ENCODE measurements around the gene PHF12.

Gene PHF12

DNA sequence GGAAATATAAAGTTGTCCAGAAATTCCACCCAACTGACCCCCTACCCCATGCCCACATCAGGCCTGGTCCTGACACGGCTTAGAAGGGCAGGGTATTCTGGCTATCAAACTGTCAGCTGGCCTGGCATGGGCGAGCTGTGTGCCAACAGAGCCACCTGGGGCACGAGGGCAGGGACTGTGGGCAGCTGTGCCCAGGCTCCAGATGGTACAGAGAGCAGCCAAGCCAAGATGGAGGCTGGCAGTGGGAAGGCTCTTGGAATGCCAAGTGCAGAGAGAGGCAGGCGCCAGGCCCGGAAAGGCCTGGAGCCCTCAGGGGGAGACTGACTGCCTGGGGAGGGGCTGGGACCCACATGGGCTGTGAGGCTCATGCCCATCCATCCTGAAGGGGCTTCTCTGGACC lies 24.3 kb upstream of the PHF12 start:
- in situ Hi-C loops (cut with MboI; ENCODE audit: low sequenced_read_pairs), result no loop called here

DNA sequence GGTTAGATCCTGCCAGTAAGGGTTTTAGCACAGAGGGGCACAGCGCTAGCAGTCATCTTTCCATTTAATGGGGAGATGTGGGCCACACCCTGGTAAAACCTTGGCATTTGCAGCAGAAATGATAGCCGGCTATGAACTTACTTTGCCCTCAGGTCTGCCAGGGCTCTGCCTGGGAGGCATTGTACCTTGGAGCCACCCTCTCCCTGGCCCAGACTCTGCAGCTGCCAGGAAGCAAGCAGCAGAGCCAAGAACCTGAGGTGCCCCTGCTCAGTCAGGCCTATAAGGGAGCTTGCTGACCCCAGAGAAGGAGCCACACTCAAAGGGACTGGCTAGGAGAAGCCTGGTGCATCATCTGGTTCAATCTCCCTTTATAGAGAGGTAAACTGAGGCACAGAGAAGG lies 23.7 kb upstream of the PHF12 start:
- in situ Hi-C loops (cut with MboI; ENCODE audit: low sequenced_read_pairs), result no loop called here

DNA sequence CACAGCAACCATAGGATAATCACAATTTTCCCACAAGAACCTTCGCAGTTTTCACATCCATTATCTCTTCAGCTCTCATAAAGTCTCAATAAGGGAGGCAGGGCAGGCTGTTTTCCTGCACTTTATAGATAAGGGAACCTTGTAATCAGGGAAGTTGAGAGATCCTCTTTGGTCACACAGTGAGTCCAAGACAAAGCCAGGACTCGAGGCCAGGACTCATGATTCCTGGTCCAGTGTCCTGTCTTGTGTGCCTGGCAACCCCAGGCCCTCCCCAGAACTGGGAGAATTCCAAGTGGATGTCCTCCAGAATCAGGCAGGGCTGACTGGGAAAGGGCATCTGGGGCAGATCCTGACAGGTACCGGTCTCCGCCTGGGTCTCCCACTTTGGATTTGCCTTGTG lies 23.1 kb upstream of the PHF12 start:
- in situ Hi-C loops (cut with MboI; ENCODE audit: low sequenced_read_pairs), result no loop called here

DNA sequence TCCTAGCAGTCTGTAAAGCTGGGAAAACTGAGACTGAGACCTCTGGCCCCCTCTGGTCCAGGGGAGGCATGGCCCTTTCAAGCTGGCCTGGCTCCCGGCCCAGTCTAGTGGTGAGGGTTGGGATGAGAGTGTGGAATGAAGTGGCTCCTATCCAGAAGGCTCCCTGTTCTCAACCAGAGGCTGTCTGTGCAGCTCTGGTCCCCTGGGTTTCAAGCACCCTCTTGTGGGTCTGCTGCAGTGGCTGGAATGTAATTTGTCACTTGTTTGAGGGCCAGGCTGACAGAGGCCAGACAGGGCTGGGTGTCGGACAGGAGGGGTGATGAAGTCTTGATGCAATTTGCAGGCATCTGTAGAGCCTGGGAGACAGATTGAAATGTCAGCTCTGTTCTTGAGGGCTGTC lies 22.1 kb upstream of the PHF12 start:
- in situ Hi-C loops (cut with MboI; ENCODE audit: low sequenced_read_pairs), result no loop called here

DNA sequence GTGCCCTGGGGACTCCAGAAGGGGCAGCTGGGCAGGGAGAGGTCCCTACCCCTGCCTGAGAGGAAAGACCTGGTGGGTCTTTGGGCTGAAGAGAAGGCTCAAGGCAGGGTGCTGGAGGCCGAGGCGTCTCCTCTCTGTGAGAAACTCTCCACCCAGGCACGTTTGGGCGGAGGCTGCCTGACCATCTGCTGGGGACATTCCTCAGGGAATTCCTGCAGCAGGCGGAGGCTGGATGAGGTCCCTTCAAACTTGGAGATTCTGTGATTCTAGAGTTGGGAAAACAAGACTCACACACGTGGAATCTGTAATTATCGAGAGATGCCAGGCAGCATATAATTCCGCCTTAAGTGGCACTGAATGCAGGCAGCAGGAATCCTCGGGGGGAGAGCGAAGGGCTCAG lies 21.1 kb upstream of the PHF12 start:
- in situ Hi-C loops (cut with MboI; ENCODE audit: low sequenced_read_pairs), result no loop called here

DNA sequence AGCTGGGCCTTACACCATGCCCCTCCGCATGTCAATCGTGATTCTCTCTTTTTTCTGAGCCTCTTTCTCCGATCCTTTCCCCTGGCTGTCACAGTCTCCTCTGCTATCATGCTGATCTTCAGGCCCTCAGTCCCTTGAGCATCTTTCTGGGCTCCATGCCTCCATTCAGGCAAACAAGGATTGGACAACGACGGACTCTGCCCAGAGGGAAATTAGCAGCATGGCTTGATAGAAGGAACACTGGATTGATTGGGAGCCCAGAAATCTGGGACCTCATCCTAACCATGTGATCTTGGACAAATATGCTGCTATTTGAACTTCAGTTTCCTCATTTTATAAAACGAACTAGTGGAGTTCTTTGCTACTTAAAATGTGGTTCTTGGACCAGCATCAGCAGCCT lies 19.6 kb upstream of the PHF12 start:
- in situ Hi-C loops (cut with MboI; ENCODE audit: low sequenced_read_pairs), result no loop called here

DNA sequence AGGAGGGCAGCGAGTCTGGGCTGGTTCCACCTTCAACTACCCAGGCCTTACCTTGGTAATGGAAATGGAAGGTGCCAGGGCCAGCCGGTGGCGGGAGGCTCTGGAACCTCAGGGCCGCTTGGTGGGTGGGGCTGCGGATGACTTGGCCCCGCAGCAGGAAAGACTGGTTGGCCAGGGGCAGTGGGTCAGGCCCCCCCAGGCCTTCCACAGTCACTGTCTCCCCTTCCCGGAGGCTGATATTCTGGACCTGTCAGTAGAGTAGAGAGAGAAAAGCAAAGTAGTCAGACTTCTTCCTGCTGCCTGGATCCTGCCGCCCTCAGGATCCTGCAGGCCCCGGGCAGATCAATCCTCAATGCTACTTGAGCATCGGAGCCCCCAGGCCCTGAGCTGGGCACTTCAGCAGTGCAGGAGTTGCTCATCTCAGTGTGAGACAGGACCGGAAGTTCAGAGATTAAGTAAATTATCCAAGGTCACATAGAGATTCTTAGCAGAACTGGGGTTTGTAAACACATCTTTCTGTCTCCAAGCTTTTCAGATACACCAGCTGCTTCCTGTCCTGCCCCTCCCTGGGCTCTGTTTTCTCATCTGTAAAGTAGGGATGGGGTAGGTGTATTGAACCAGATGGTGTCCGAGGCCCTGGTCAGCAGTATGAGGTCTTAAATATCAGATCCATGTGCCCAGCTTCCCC lies 18.5 kb upstream of the PHF12 start:
- in situ Hi-C loops (cut with MboI; ENCODE audit: low sequenced_read_pairs), result loop anchor here (10.0 kb wide), 1 partner anchor 155 kb away; no protein-coding TSS in a partner anchor

DNA sequence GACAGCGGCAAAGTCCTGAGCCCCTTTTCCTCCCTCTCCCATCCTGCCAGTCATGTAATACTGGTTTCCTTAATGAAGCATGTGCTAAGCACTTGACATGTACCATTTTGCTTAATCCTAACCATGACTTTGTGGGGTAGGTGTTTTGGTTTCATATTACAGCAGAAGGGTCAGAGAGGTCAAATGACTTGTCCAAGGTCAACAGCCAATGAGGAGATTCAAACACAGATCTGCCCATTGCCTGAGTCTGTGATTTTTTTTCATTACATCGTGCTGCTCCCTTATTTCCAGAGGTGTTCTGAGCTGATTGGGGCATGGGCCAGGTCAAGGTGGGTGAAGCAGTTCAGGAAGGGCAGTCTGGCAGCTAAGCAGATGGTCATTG lies 17.6 kb upstream of the PHF12 start:
- in situ Hi-C loops (cut with MboI; ENCODE audit: low sequenced_read_pairs), result loop anchor here (10.0 kb wide), 1 partner anchor 156 kb away; no protein-coding TSS in a partner anchor

DNA sequence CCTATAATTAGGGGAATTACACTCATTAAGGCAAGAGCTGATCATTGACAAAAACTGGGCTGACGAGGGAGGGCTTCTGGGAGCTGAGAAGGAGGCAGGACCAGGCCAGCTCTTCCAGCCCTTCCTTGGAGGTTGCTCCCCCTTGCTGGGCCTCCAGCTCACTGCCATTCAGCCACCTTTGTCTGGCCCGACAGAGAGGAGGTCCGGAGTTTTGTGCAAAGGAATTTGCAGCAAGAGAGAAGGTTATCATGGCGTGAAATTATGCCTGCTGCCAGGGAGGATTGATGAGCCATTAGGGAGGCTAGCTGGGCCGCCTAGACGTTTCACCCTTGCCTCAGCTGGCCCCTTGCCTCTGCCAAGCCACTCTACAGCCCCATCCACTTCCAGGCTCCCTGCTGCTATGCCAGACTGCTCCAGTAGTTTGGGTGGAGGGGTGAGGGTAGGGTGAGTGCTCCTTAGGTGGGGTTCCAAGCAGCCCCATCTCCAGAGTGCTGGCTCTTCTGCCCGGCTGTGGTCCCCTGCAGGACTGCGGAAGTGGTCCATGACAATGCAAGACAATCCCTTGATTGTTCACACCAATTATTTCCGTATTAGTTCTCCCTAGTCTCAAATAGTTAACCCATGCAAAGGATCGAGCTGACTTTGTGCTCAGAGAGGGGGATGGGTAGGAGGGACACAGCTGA lies 17.1 kb upstream of the PHF12 start:
- in situ Hi-C loops (cut with MboI; ENCODE audit: low sequenced_read_pairs), result loop anchor here (10.0 kb wide), 1 partner anchor 156 kb away; no protein-coding TSS in a partner anchor

DNA sequence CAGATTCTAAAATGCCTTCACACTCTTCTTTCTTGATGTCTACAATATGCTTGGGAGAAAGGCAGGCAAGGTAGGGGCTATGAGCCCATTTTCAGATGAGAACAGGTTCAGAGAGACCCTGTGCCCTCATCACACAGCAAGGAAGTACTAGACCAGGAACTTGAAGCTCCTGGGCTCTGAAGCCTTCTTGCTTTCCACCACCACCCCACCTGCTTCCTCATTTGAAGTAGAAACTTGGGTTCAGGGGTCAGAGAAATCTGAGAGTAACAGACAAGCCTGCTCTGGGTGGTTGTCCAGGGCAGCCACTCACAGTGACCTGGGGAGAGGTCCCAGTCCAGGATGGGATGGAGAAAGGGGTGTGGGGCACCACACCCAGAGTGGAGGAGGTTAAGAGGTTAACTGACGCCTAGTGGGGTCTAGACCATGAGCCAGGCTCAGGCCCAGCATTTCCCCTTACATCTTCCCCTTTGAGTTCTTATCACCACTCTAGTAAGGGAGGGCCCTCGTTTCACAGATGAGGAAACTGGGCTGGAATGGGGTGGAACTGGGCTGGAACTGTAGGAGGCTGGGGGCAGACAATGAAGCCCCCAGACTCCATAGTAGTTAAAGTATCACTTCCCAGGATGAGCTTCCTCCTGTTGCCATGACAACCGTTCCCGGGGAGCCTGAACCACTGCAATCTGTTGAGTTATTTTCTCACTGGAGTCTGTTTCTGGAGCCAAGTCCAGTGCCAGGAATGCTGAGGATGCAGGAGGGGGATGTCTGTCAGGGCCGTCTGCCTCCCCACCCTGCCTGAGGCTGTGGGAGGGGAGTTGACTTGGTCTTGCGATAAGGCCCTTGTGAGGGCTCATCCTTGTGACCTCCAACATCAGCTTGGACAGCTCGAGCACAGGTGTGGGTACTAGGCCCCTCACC lies 16.2 kb upstream of the PHF12 start:
- in situ Hi-C loops (cut with MboI; ENCODE audit: low sequenced_read_pairs), result loop anchor here (10.0 kb wide), 1 partner anchor 157 kb away; no protein-coding TSS in a partner anchor

DNA sequence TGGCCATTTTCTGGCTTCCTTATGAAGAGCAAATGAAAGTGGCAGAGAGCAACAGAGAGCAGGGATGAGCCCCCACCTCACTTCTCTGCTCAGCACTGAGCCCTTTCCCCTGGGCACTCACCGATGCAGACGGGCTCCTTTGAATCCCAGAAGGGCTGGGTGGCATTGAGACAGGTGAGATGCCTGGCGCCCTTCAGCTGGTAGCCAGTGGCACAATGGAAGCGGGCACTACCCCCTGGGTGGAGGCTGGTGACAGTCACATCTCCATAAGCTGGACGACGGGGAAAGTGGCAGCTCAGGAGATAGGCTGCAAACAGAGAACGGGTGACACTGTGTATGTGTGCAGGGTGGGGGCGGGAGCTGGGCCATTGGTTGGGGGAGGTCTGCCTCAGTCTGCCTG lies 12.5 kb upstream of the PHF12 start:
- in situ Hi-C loops (cut with MboI; ENCODE audit: low sequenced_read_pairs), result loop anchor here (10.0 kb wide), 1 partner anchor 161 kb away; no protein-coding TSS in a partner anchor

DNA sequence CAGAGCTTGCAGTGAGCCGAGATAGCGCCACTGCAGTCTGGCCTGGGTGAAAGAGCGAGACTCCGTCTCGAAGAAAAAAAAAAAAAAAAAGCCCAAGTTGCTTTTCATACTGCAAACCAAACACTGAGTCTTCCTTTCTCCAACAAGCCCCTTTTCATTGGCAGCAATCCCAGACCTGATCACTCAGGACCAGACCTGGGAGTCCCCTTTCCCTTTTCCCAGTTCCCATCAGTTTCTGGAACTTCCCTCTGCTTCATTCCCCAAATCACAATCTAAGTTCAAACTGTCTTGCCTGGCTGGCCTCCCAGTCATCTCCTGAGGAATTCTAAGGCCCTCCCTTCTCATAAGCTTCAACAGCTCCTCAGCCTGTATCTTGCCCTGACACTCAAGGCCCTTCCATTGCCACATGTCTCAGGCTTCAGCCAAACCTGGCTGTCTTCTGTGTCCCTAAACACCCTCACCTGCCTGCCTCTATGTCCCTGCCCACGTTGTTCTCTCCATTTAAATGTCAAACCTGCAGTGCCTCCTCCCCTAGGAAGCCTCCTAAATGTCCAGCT lies 11.8 kb upstream of the PHF12 start:
- in situ Hi-C loops (cut with MboI; ENCODE audit: low sequenced_read_pairs), result loop anchor here (10.0 kb wide), 1 partner anchor 162 kb away; no protein-coding TSS in a partner anchor

DNA sequence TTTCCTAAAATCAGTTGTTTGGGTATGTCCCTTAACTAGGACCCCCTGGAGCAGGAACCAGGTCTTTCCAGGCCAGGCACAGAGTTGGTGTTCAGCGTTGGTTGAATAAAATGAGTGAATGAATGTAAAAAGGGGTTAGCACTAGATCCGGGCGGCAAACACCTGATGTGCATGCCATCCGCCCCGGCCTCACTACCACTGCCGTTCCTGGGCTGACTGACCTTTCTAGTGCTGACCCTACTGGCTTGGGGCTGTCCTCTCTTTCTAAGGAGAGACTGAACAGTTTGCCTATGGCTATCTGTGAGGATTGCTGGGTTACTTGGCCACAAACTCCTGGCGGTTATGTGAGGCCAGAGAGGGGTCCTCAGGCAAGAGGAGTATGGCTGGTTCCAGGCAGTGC lies 10.1 kb upstream of the PHF12 start:
- in situ Hi-C loops (cut with MboI; ENCODE audit: low sequenced_read_pairs), result loop anchor here (10.0 kb wide), 1 partner anchor 163 kb away; no protein-coding TSS in a partner anchor

DNA sequence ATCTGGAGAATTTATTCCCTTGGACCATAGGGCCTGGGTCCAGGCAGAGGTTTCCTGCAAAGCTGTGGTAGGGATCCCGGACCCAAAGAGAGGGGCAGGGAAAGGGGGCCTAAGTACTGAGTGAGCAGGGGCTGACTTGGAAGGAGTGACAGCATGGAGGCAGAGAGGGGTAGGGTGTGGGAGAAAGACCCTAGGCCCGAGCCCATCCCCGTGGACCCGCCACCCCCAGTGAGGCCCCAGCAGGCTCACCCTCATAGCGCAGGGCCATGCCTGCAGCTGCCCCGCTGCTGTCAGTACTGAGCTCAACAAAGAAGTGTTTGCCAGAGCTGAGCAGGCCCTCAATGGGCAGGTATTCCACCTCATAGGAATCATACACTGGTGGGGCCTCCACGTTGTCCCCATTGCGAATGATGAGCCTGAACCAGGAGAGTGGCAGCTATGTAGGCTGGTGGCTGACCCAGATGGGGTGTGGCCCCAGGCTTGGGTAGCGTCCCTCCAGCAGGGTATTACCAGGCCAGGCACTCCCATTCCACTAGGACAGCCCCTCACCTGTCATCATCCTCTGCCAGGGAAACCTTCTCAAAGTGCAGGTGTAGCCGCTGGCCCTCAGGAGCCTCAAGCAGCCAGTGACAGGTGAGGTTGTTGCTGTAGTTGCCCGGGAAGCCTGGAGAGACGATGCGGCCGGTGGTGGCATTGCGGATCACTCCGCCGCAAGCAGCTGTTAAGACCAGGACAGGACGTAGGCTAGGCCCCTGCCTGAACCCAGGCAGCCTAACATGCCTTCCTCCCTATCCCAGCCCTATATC lies 9.1 kb upstream of the PHF12 start:
- in situ Hi-C loops (cut with MboI; ENCODE audit: low sequenced_read_pairs), result loop anchor here (10.0 kb wide), 1 partner anchor 164 kb away; no protein-coding TSS in a partner anchor

DNA sequence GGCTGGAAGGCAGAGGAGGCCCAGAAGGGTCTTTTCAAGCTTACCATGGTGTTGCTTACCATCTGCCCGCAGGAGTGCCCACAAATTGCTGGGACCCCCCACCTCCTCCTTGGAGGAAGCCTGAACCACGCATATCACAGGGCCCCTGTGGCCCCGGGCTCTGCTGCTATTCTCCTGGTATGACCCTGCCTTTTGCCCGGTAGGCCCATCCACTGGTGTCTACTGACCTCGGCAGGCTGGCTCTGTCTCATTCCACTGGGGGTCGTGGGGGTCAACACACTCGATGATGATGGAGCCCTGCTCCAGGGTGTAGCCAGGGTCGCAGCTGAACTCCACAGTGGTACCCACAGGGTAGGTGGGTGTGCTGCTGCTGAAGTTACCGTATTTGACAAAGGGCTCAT lies 8.2 kb upstream of the PHF12 start:
- in situ Hi-C loops (cut with MboI; ENCODE audit: low sequenced_read_pairs), result no loop called here

DNA sequence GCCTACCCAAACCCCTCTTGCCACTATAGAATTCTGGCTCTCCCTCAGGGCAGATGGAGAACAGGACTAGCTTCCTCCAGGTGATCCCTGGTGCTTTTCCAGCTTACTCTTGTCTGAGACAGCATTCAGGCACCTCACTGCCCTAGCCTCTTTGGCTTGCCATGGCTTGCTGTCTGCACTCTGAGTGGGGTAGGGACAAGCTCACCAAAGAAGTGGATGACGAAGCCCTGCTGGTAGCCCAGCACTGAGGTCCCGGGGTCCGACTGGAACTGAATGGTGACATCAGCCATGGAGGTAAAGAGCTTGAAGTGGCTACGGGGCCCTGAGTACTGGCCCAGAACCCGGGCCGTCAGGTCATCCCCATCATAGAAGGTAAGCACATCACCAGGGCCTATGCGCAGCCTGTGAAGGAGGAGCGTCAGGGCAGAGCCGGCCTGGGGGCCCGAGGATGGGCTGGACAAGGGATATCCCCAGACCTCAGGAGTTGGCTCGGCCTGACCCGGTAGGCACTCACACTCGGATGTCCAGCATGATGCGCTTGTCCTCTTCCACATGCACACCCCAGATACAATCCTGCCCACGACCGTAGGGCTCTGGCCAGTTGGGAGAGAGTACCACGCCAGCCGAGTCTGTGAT lies 7.6 kb upstream of the PHF12 start:
- in situ Hi-C loops (cut with MboI; ENCODE audit: low sequenced_read_pairs), result no loop called here

DNA sequence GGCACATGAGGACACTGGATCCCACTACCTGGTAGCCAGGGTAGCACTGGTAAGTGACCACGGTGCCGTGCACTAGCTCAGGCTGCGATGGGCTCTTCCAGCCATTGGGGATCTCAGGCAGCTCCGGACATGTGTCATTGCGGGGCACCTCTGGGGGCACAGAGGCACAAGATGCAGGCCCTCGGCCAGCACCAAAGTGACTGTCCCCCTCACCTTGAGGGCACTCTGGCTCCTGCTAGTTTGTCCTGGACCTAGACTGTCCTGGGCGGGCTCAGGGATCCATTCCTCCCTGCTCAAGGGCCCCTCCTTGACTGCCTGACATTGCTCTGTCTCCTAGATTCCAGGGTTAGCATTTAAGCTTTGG lies 6.7 kb upstream of the PHF12 start:
- in situ Hi-C loops (cut with MboI; ENCODE audit: low sequenced_read_pairs), result no loop called here

DNA sequence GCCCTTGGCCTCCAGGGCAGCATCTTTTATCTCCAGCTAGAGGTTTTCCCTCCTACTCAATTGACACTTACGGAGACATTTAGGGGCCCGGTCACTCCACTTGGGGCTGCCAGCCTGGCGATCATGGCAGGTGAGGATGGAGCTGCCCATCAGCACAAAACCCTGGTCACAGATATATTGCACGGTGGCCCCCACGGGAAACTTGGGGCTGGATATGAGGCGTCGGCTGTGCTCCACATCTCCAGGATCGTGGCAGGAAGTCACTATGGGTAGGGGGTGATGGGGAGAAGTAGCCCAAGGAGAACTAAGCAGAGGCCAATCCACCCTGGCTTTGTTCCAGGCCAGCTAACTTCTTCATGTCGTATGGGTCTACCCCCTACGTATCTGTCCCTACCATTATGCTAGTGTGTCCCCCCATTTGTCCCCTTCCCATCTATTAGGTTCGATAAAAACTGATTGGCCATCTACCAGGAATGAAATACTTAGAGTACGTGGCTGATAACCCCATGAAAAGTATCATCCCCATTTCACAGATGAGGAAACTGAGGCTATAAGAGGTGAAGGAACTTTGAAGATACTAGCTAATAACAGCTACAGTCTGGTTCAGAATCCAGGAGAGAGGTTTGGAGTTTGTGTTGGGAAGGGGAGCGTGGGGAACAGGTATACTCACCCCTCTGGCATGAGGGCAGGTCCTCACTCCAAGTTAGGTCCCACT lies 6.1 kb upstream of the PHF12 start:
- in situ Hi-C loops (cut with MboI; ENCODE audit: low sequenced_read_pairs), result no loop called here

DNA sequence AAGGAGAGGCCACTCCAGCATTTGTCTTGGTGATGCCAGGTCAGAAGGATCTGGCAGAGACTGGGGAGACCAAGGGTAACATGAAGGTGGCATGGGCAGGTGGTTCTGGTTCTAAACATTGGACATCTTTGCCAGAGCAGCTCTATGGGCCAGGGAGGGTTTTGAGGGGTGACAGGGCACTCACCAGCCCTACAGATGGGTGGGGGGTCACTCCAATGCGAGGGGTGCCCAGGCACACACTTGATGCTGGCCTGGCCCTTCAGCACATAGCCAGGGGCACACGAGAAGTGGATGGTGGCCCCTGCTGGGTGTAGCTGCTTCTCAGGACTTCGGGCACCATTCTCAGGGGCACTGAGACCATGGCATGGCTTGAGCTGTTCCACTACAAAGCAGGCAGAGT lies 5.5 kb upstream of the PHF12 start:
- in situ Hi-C loops (cut with MboI; ENCODE audit: low sequenced_read_pairs), result no loop called here

Measured in HL-60/S4 treated with phorbol 12-myristate 13-acetate at 8.2 ng/mL for 4 days and 3 days (cell line).